RWPE1 (cell line): Measurements from ENCODE around the gene UBAP1L.

Source experiments
- CTCF ChIA-PET: fragments of 350-600 bp; sonication (Branson Sonifier 250); formaldehyde crosslinking; extraction: SDS; loops from one replicate; lab custom pipeline; 2021; lab: Yijun Ruan, JAX
- POLR2A ChIA-PET: fragments of 400-600 bp; formaldehyde crosslinking; extraction: SDS; loops from one replicate; lab custom pipeline; 2020; ENCODE audit warnings: antibody characterized with exemption; ENCODE audit not compliant: low non-redundant PET; lab: Yijun Ruan, JAX
- DNase-seq: peaks from one replicate; pipeline ENCODE4 v3.0.0; 2012; ENCODE audit warnings: low spot score
- H3K27ac ChIP-seq: fragments of 450-650 bp; 2 replicates; pipeline ENCODE4 v1.5.1; 2017
- CTCF ChIP-seq: fragments of 450-650 bp; conservative IDR thresholded peaks from 2 replicates; pipeline ENCODE4 v1.5.1; 2017; ENCODE audit warnings: low read depth, mild to moderate bottlenecking

UBAP1L gene

GRCh38 chr15:65084500-65085206 is 30.3 kb downstream of the UBAP1L start:
- CTCF ChIA-PET = interaction anchor here (0.5 to 1.4 kb wide), 3 partner anchors 16 to 639 kb away, joined by 3 to 4 read pairs (median 3); partner anchors contain the start of gene RASL12
- TF ChIP-seq CTCF = no peak
- no peak for DNase-seq
- H3K27ac ChIP-seq = no peak overlapping the region
- POLR2A ChIA-PET = no interaction called here

GRCh38 chr15:65083262-65083701 is 31.7 kb downstream of the UBAP1L start:
- CTCF ChIA-PET = no interaction called here
- TF ChIP-seq CTCF = no peak
- no peak overlapping the region for H3K27ac ChIP-seq
- POLR2A ChIA-PET = no interaction called here
- DNase-seq = no peak

- TF ChIP-seq CTCF = no peak
- ChIA-PET CTCF (no interaction called here), POLR2A (no interaction called here)
- no peak for DNase-seq
- H3K27ac ChIP-seq = no peak overlapping the region
Observed at GRCh38 chr15:65082303-65082953, 32.6 kb downstream of the UBAP1L start.

- DNase-seq = no peak
- POLR2A ChIA-PET = no interaction called here
- no peak overlapping the region for H3K27ac ChIP-seq
- CTCF ChIA-PET = no interaction called here
- no peak for TF ChIP-seq CTCF
Observed at GRCh38 chr15:65081758-65082157, 33.2 kb downstream of the UBAP1L start.

- ChIA-PET CTCF (no interaction called here), POLR2A (no interaction called here)
- no peak for DNase-seq
- TF ChIP-seq CTCF = no peak
- no peak overlapping the region for H3K27ac ChIP-seq
Observed at GRCh38 chr15:65081270-65081669, 33.7 kb downstream of the UBAP1L start.

- TF ChIP-seq CTCF = no peak
- H3K27ac ChIP-seq = no peak overlapping the region
- ChIA-PET CTCF (interaction anchor here (1.0 kb wide), 1 partner anchor 352 kb away, joined by 3 read pairs; no protein-coding TSS in a partner anchor), POLR2A (no interaction called here)
- DNase-seq = no peak
Observed at GRCh38 chr15:65079580-65079979, 35.4 kb downstream of the UBAP1L start.
